Left ventricle myocardium inferior (tissue), 1 donor: Measurements from ENCODE around the gene RABGGTA. TPM values are rescaled to one million over a fixed set of nuclear protein-coding genes. Genes with fewer than 3 reads are reported as not detected.
A peak's percentile ranks its signal among the peaks of the same experiment; 100 is the strongest.

ENCODE experiments used
- DNase-seq: peaks from one replicate; pipeline ENCODE4 v3.0.0-alpha.2; 2020
- H3K27ac ChIP-seq: fragments of 200-600 bp; replicated peaks from 2 replicates; pipeline ENCODE4 v1.8.0; 2021
- H3K27me3 ChIP-seq: fragments of 200-600 bp; 2 replicates; pipeline ENCODE4 v1.8.0; 2021; ENCODE audit warnings: low read depth
- H3K36me3 ChIP-seq: fragments of 200-600 bp; 2 replicates; pipeline ENCODE4 v1.8.0; 2021
- H3K4me1 ChIP-seq: fragments of 200-600 bp; 2 replicates; pipeline ENCODE4 v1.8.0; 2021
- H3K4me3 ChIP-seq: fragments of 200-600 bp; 2 replicates; pipeline ENCODE4 v1.8.0; 2021; ENCODE audit warnings: mild to moderate bottlenecking, moderate library complexity
- H3K9me3 ChIP-seq: fragments of 200-600 bp; replicated peaks from 2 replicates; pipeline ENCODE4 v1.8.0; 2021
- intact Hi-C: fragments of 100-400 bp; cut with micrococcal nuclease; formaldehyde crosslinking; loops from one replicate; pipeline ENCODE4 v1.11.0; 2022
- total RNA-seq: library from RNA; stranded (reverse); fragmentation: NEBNext Ultra II Directional; extraction: Animal tissue kit (Norgen Biotek cat#: 25700); gene quantifications from one replicate; pipeline ENCODE4 v1.2.1, GENCODE V29; 2021
- TF ChIP-seq, protein P1 (sequence below): fragments of 200-600 bp; IDR thresholded peaks from 2 replicates; pipeline ENCODE4 v1.8.0; 2021; ENCODE audit warnings: antibody characterized with exemption, mild to moderate bottlenecking, borderline replicate concordance
- donor health status: DM: no; HTN: yes; CAD: no; lungs with severe emphysema.

RABGGTA gene
- total RNA-seq, 1 donor from 2014 or later, result 22.3 TPM

DNA sequence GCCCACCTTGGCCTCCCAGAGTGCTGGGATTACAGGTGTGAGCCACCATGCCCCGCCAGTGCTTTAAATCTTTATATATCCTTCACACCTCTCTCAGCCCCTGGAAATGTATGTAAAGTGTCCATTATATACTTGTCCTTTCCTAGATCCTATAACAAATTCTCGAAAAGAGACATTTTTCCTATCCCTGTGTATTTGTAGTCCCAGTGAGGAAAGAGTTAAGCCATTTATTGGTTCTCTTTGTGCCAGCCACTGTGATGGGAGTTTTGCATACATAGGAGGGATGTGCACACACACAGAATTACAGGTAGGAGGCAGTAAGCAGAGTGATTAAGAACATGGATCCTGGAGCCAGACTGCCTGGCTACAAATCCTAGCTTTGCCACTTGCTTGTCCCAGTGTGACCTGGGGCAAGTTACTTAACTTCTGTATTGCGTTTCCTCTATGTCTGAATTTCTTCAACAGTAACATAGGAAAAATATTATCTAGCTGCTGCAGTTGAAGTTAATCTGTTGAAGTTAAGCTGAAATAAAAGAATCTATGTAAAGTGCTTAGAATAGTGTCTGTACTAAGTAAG is 2.1 kb upstream of the RABGGTA start:
- no peak for DNase-seq
- TF ChIP-seq, protein P1, sequence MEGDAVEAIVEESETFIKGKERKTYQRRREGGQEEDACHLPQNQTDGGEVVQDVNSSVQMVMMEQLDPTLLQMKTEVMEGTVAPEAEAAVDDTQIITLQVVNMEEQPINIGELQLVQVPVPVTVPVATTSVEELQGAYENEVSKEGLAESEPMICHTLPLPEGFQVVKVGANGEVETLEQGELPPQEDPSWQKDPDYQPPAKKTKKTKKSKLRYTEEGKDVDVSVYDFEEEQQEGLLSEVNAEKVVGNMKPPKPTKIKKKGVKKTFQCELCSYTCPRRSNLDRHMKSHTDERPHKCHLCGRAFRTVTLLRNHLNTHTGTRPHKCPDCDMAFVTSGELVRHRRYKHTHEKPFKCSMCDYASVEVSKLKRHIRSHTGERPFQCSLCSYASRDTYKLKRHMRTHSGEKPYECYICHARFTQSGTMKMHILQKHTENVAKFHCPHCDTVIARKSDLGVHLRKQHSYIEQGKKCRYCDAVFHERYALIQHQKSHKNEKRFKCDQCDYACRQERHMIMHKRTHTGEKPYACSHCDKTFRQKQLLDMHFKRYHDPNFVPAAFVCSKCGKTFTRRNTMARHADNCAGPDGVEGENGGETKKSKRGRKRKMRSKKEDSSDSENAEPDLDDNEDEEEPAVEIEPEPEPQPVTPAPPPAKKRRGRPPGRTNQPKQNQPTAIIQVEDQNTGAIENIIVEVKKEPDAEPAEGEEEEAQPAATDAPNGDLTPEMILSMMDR, result no peak
- intact Hi-C loops, result no loop called here
- Histone ChIP-seq H3K9me3 (no peaks in the 10 kb centered on the region), H3K4me3 (no peak overlapping the region), H3K36me3 (peaks cover 16% of the 10 kb centered on the region), H3K4me1 (peaks cover 38% of the 10 kb centered on the region), H3K27me3 (no peaks in the 10 kb centered on the region), H3K27ac (peak overlapping the region; percentile 57)

DNA sequence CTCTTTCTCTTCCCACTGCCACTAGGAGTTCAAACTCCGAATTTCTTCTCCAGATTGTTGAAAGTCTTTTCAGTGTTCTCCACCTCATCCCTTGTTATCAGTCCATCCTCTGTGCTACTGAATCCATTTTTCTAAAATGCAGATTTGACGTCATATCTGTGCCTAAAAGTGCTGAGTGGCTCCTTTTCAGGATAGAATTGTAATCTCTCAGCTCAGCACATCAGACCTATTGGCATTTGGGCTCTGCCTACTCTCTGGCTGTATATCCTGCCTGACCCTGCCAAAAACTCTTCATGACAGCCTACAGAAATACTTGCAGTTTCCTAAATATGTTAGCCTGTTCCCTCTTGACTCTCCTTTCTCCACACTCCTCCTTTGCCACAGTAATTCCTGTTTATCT is 1.1 kb upstream of the RABGGTA start:
- Histone ChIP-seq H3K9me3 (no peaks in the 10 kb centered on the region), H3K4me1 (peaks cover 35% of the 10 kb centered on the region), H3K36me3 (peaks cover 26% of the 10 kb centered on the region), H3K27ac (no peak overlapping the region), H3K4me3 (no peak overlapping the region), H3K27me3 (no peaks in the 10 kb centered on the region)
- no peak for DNase-seq
- intact Hi-C loops, result no loop called here
- TF ChIP-seq, protein P1, result no peak

DNA sequence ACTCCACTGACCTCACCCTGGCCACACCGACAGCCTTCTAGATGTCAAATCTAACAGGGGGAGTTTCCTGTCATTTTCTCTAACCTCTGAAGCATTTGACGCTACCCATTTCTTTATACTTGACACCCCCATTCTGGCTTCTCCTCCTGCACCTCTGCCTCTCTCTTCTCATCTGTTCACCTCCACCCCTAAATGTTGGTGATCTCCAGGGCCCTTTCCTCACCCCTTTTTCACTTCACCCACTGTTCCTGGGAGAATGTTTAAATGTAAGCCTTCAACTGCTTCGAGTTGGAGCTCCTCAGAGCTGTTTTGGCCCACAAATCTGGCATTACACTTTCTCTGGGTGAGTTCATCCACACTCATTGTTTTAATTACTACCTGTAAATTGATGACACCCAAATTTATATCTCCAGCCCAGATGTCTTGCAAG is 452 bp upstream of the RABGGTA start:
- Histone ChIP-seq H3K4me3 (peak overlapping the region; percentile 90), H3K4me1 (peaks cover 35% of the 10 kb centered on the region), H3K36me3 (peaks cover 32% of the 10 kb centered on the region), H3K9me3 (no peaks in the 10 kb centered on the region), H3K27ac (peak overlapping the region; percentile 99), H3K27me3 (no peaks in the 10 kb centered on the region)
- DNase-seq, result no peak
- TF ChIP-seq, protein P1, result no peak
- intact Hi-C loops, result no loop called here

DNA sequence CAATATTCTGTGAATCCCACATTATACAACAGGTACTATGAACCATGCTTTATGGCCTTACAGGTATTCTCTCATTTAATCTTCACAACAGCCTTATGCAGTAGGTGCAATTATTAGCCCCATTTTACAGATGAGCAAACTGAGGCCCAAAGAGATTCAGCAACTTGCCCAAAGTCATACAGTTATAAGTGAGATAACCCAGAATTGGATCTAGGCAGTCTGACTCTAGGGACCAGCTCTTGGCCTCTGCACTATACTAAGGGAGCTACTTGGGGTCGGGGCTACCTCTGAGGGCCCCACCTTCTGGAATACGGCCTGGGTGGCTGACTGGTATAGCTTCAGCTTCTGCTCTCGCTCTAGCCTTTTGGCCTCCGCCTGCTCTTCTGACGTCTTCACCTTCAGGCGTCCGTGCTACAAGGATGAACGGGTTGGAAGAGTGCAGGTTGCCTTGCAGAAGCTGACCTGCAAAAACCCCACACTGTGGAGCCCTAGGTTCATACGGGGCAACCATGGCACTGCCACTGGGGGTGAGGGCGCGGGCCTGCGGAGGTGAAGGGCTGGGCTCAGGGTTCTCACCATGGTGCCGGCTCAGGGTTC is 762 bp downstream of the RABGGTA start:
- Histone ChIP-seq H3K4me1 (peaks cover 35% of the 10 kb centered on the region), H3K4me3 (peak overlapping the region; percentile 90), H3K9me3 (no peaks in the 10 kb centered on the region), H3K27me3 (no peaks in the 10 kb centered on the region), H3K36me3 (peaks cover 45% of the 10 kb centered on the region), H3K27ac (peak overlapping the region; percentile 99)
- intact Hi-C loops, result no loop called here
- DNase-seq, result no peak
- TF ChIP-seq, protein P1, result no peak

DNA sequence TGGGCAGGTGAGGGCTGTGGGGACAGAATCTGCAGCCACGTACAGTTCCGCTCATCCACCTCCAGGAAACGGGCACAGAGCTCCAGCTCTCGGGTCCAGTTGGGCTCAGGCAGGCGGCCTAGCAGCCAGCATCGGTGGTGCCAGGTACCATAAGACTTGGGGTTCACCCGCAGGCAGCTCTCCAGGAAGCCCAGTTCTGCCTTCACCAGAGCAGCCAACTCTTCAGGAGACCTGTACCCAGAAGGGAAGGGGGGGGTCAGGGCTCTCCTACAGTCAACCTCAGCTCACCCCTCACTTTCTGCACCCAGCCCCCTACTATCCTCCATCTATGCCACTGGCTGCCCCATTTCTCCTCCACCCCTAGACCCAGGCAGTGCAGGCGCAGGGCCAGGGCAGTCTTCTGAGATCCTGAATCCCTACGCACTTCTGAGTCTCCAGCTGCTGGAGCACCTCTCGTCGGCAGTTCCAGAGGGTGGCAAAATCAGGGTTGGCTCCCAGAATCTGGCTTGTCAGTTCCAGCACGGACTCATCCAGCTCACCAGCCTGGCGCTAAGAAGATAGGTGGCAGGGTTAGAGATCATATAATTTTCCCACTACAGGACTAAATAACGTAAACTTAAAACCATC is 1.4 kb downstream of the RABGGTA start:
- intact Hi-C loops, result no loop called here
- no peak for DNase-seq
- TF ChIP-seq, protein P1, result no peak
- Histone ChIP-seq H3K4me3 (no peak overlapping the region), H3K27ac (no peak overlapping the region), H3K27me3 (no peaks in the 10 kb centered on the region), H3K9me3 (no peaks in the 10 kb centered on the region), H3K4me1 (peaks cover 35% of the 10 kb centered on the region), H3K36me3 (peaks cover 48% of the 10 kb centered on the region)
